Measurements from ENCODE around the gene MYO1B. TPM values are rescaled to one million over a fixed set of nuclear protein-coding genes. Genes with fewer than 3 reads are reported as not detected.
A peak's percentile ranks its signal among the peaks of the same experiment; 100 is the strongest.

MYO1B gene
- total RNA-seq: 229 and 246 TPM in 2 replicates

DNA sequence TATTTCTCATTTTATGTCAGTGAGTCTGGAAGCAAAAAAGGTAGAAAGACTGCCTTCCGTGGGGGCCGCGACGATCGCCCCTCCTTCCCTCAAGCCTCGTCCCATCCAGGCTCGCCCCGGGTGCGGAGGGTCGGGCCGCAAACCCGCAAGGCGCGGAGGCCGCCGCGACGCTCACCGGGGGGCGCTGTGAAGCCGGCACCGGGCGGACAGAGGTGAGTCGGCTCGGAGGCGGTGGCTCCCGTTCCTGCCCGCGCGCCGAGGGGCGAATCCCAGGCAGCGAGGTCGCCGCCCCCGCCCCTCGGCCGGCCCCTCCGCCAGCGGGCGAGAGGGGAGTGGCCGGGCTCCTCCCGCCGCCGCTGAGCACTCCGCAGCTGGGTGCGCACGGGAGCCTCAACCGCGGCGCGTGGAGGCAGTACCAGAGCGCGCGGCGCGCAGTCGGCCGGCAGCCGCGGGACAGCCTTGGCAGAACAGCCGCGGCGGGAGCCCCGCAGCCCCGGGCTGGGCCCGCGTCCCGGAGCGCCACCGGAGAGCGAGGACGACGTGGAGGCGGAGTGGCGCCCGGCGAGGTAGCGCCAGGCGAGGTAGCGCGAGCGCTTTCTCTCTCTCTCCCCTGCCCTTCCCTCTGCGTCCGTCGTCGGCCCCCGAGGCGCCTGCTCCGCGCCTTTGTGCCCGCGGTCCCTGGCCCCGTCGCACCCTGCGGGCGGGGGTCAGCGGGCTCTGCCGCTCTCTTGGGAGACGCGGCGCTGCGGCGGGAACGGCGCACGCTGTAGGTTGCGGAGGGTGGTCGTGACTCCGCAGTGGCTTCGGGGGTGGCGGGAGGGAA is at the start of gene MYO1B:
MYO1B (plus strand) TSS at position 359 of the 823 bp plus-strand sequence. CDS start 31,492 bp downstream, outside the sequence.
- peaks cover 31% of the 10 kb centered on the region for H3K4me1 ChIP-seq (ENCODE audit: insufficient read depth, low read length)
- DNase-seq (ENCODE audit: insufficient read length, low spot score, missing footprints): peak; percentile 94

GRCh38 chr2:191197096-191197495 is 48.1 kb upstream of the MYO1B start:
- no peaks in the 10 kb centered on the region for H3K27me3 ChIP-seq (ENCODE audit: insufficient read depth, low read length)
- TF ChIP-seq, protein P1, sequence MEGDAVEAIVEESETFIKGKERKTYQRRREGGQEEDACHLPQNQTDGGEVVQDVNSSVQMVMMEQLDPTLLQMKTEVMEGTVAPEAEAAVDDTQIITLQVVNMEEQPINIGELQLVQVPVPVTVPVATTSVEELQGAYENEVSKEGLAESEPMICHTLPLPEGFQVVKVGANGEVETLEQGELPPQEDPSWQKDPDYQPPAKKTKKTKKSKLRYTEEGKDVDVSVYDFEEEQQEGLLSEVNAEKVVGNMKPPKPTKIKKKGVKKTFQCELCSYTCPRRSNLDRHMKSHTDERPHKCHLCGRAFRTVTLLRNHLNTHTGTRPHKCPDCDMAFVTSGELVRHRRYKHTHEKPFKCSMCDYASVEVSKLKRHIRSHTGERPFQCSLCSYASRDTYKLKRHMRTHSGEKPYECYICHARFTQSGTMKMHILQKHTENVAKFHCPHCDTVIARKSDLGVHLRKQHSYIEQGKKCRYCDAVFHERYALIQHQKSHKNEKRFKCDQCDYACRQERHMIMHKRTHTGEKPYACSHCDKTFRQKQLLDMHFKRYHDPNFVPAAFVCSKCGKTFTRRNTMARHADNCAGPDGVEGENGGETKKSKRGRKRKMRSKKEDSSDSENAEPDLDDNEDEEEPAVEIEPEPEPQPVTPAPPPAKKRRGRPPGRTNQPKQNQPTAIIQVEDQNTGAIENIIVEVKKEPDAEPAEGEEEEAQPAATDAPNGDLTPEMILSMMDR (IDR thresholded peaks at IDR 0.05; ENCODE audit: extremely low read depth, low read depth, low read length): no peak
- no peaks in the 10 kb centered on the region for H3K9me3 ChIP-seq (ENCODE audit: low read depth, low read length)
- H3K4me3 ChIP-seq (ENCODE audit: insufficient read depth, low read length): no peak overlapping the region
- no peaks in the 10 kb centered on the region for H4K20me1 ChIP-seq (ENCODE audit: insufficient read depth, low read length)
- H2AFZ ChIP-seq (ENCODE audit: low read length): no peak overlapping the region
- no peaks in the 10 kb centered on the region for H3K79me2 ChIP-seq (ENCODE audit: insufficient read depth, low read length)
- no peak for DNase-seq (ENCODE audit: insufficient read length, low spot score, missing footprints)
- H3K36me3 ChIP-seq (ENCODE audit: insufficient read depth, low read length): no peaks in the 10 kb centered on the region
- H3K4me1 ChIP-seq (ENCODE audit: insufficient read depth, low read length): peaks cover 2% of the 10 kb centered on the region
- H3K4me2 ChIP-seq (ENCODE audit: insufficient read depth, low read length): no peak overlapping the region
- H3K27ac ChIP-seq (ENCODE audit: low read depth, low read length): no peak overlapping the region

More for the DNA sequence above, at the start of gene MYO1B:
- no peaks in the 10 kb centered on the region for H3K27me3 ChIP-seq (ENCODE audit: insufficient read depth, low read length)
- H3K36me3 ChIP-seq (ENCODE audit: insufficient read depth, low read length): peaks cover 7% of the 10 kb centered on the region
- H2AFZ ChIP-seq (ENCODE audit: low read length): peak within 1 kb of the TSS; percentile 56
- H3K4me3 ChIP-seq (ENCODE audit: insufficient read depth, low read length): peak within 1 kb of the TSS; percentile 87
- H4K20me1 ChIP-seq (ENCODE audit: insufficient read depth, low read length): peaks cover 22% of the 10 kb centered on the region
- H3K79me2 ChIP-seq (ENCODE audit: insufficient read depth, low read length): peaks cover 47% of the 10 kb centered on the region
- TF ChIP-seq, protein P1 (IDR thresholded peaks at IDR 0.05; ENCODE audit: extremely low read depth, low read depth, low read length): peak; percentile 28
- peak within 1 kb of the TSS; percentile 91 for H3K27ac ChIP-seq (ENCODE audit: low read depth, low read length)
- no peaks in the 10 kb centered on the region for H3K9me3 ChIP-seq (ENCODE audit: low read depth, low read length)
- H3K4me2 ChIP-seq (ENCODE audit: insufficient read depth, low read length): peak within 1 kb of the TSS; percentile 92

GRCh38 chr2:191198271-191198670 is 46.9 kb upstream of the MYO1B start:
- Histone ChIP-seq H3K27me3 (ENCODE audit: insufficient read depth, low read length) (no peaks in the 10 kb centered on the region), H3K36me3 (ENCODE audit: insufficient read depth, low read length) (no peaks in the 10 kb centered on the region), H3K4me1 (ENCODE audit: insufficient read depth, low read length) (peaks cover 13% of the 10 kb centered on the region), H3K4me2 (ENCODE audit: insufficient read depth, low read length) (no peak overlapping the region), H3K79me2 (ENCODE audit: insufficient read depth, low read length) (no peaks in the 10 kb centered on the region), H4K20me1 (ENCODE audit: insufficient read depth, low read length) (no peaks in the 10 kb centered on the region), H3K9me3 (ENCODE audit: low read depth, low read length) (no peaks in the 10 kb centered on the region), H2AFZ (ENCODE audit: low read length) (no peak overlapping the region), H3K27ac (ENCODE audit: low read depth, low read length) (no peak overlapping the region), H3K4me3 (ENCODE audit: insufficient read depth, low read length) (no peak overlapping the region)
- DNase-seq (ENCODE audit: insufficient read length, low spot score, missing footprints): no peak
- TF ChIP-seq, protein P1 (IDR thresholded peaks at IDR 0.05; ENCODE audit: extremely low read depth, low read depth, low read length): no peak

DNA sequence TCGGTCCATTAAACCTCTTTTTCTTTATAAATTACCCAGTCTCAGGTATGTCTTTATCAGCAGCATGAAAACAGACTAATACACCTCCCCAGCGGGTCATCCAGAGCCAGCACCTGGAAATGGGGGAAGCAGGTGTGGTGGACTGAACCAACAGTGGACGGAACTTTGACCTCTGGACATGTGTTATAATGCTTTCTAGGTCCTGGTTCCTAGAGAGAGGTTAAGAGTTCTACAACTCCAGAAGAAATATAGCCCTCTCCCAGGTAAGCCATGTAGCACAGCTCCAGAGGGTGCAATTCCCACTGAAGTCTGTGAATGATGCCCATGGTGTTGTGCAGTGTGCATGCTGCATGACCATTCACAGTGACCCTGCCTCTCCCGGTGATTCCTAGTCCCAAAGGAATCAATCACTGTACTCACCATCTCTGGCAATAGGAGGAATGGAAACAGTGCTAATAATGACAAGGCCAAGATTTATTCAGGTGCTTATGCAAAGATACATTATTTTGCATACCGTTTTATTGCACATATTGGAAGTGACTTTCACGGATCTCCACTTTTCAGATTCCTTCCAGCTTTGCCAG is 45.2 kb upstream of the MYO1B start:
- no peak overlapping the region for H3K4me2 ChIP-seq (ENCODE audit: insufficient read depth, low read length)
- H3K79me2 ChIP-seq (ENCODE audit: insufficient read depth, low read length): no peaks in the 10 kb centered on the region
- H3K27ac ChIP-seq (ENCODE audit: low read depth, low read length): no peak overlapping the region
- H3K4me3 ChIP-seq (ENCODE audit: insufficient read depth, low read length): no peak overlapping the region
- H3K36me3 ChIP-seq (ENCODE audit: insufficient read depth, low read length): no peaks in the 10 kb centered on the region
- H2AFZ ChIP-seq (ENCODE audit: low read length): no peak overlapping the region
- no peaks in the 10 kb centered on the region for H3K9me3 ChIP-seq (ENCODE audit: low read depth, low read length)
- no peaks in the 10 kb centered on the region for H4K20me1 ChIP-seq (ENCODE audit: insufficient read depth, low read length)
- no peaks in the 10 kb centered on the region for H3K27me3 ChIP-seq (ENCODE audit: insufficient read depth, low read length)
- peaks cover 14% of the 10 kb centered on the region for H3K4me1 ChIP-seq (ENCODE audit: insufficient read depth, low read length)
- TF ChIP-seq, protein P1 (IDR thresholded peaks at IDR 0.05; ENCODE audit: extremely low read depth, low read depth, low read length): no peak
- no peak for DNase-seq (ENCODE audit: insufficient read length, low spot score, missing footprints)

Data from osteoblast (primary cell).